COLO668 (cell line): ENCODE data around the gene TRIP12.
"Not testable (repeated sequence)": the region's sequence is repeated elsewhere in the genome, so short reads cannot be mapped to it uniquely, and the experiment has no call there.

Experiments used
- DNase-seq: peaks from one replicate; lab custom pipeline; 2025; ENCODE audit not compliant: unreplicated experiment; lab: John Stamatoyannopoulos, UW

Gene TRIP12

DNA sequence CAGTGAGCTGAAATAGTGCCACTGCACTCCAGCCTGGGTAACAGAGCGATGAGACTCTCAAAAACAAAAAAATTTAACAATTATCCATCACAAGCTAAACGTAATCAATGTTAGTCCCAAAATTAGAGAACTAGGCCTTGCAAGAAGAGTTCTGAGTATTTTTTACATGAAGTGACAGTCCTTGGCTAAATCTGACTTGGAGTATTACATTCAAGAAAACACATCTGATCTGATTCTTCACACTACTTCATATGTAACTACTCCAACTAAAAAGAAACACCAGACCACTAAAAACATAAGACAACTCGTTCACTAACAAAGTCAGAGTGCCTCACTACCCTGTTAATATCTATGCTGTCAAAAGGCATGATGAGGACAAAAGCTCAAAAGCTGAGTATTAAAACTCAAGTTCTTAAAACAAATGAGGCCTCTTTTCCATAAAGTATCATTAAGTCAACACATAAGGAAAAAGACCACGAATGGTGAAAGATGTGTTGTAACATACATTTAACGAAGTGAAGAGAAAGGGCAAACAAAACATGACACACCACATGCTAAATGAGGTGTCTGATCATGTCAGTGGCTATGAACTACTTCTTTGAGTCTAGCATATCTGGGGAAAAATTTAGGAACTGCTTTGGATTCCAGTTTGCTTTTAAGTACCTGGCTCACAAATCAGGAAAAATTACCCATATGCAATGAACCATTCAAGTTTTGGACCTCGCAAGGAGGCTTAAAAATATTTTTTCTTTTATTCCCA, 42.4 kb downstream of the TRIP12 start:
- no peak for DNase-seq

GRCh38 chr2:229875549-229875948, 46.3 kb downstream of the TRIP12 start:
- DNase-seq: no peak

- DNase-seq: no peak
These were observed 47.2 kb downstream of the TRIP12 start for GRCh38 chr2:229874647-229875046.

DNA sequence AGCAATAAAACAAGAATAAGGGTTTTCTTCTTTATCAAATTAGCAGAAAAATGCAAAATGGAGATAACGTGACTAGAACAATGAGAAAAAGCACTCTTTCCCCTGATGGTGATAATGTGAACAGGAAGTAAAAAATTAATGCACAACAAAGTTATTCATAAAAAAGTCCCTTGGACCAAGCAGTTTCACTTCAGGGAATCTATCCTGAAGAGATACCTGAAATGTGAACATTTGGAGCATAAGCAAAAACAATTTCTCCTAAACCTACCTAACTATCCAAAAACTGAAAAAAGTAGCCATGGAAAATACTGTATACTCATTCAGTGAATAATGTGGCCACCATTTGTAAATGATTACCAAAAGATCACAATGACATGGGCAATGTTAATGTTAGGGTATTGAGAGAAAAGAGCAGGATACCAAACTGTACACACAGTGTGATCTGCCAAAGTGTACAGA, 48.7 kb downstream of the TRIP12 start:
- DNase-seq: no peak

DNA sequence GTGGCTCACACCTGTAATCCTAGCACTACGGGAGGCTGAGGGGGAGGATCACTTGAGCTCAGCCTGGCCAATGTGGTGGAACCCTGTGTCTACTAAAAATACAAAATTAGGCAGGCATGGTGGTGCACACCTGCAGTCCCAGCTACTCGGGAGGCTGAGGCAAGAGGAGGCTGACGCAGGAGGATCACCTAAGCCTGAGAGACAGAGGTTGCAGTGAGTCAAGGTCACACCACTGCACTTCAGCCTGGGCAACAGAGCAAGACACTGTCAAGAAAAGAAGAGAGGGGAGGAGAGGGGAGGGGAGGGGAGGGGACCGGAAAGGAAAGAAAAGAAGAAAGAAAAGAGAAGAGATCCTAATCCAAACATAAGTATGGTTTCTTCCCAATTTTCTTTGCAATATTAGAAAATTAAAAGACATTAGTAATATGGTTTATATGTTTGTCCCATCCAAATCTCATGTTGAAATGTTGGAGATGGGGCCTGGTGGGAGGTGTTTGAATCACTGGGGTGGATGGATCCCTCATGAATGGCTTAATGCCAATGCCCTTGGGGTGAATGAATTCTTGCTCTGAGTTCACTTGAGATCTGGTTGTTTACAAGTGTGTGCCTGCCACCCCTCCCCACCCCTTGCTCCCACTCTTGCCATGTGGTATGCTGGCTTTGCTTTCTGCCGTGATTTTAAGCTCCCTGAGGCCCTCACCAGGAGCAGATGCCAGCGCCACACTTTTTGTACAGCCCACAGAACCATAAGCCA, 50.7 kb downstream of the TRIP12 start:
- no peak for DNase-seq

GRCh38 chr2:229869226-229869625, 52.6 kb downstream of the TRIP12 start:
- DNase-seq: no peak

DNA sequence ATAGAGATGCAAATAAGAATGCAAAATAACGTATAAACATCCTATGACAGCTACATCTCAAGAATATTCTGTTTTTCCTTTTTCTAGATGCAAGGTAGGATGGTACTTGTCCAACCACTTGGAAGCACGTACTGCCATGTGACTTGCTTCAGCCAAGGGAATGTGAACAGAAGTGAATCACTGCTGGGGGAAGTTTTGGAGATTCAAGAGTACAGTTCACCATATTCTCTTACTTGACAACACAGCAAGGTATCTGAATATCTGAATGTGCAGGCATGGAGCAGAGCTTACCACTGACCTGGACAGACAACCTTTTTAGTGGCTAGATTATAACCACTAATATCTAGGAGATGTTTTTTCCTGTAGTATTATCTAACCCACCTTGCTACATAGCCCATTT, 53.0 kb downstream of the TRIP12 start:
- no peak for DNase-seq

DNA sequence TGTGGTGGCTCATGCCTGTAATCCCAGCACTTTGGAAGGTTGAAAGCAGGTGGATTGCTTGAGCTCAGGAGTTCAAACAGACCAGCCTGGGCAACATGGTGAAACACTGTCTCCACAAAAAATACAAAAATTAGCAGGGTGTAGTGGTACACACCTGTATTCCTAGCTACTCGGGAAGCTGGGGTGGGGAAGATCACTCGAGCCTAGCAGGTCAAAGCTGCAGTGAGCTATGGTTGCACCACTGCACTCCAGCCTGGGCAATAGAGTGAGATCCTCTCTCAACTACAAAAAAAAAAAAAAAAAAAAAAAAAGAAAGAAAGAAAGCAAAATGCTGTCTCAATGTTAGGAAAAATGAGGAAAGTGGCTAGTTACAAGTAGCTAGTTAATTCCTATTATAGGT, 56.8 kb downstream of the TRIP12 start:
- DNase-seq: no peak

- DNase-seq: no peak
These were observed 60.4 kb downstream of the TRIP12 start for GRCh38 chr2:229861431-229861830.

DNA sequence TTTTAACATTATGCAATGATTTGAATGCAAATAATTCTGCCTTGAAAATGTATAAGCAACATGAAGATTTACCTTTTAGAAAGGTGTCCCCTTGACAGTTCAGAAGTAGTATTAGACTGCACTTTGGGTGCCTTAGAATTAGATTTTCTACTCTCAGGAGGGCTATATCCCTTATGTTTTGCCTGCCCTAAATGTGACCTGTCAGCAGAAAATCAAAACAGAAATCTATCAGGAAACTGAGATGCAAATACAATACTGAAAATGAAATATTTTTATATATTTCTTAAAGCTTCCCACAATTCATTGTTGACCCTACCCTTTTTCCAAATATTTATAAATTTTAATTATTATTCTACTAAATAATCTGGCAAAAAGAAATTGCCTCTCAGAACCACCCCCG, 61.5 kb downstream of the TRIP12 start:
- DNase-seq: no peak

- no peak for DNase-seq
These were observed 63.5 kb downstream of the TRIP12 start for GRCh38 chr2:229858351-229858750.

DNA sequence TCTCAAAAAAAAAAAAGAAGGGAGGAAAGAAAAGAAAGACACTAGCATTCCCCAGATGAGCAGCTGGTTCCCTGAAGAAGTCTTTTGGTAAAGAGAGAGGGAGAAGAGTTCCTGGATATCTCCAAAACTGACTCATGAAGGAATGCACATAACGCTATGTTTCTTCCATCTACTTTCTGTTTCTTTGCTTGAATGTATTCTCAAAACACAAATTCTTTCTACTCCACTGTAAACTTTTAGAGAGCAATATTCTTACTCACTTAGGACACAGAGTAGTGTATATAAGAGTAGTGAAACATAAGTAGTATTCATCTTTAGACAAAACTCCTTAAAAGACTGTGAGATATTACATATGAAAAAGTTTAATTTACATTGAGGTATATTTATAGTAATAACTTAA, 64.2 kb downstream of the TRIP12 start:
- DNase-seq: no peak

- no peak for DNase-seq
These were observed 65.4 kb downstream of the TRIP12 start for GRCh38 chr2:229856413-229856812.

DNA sequence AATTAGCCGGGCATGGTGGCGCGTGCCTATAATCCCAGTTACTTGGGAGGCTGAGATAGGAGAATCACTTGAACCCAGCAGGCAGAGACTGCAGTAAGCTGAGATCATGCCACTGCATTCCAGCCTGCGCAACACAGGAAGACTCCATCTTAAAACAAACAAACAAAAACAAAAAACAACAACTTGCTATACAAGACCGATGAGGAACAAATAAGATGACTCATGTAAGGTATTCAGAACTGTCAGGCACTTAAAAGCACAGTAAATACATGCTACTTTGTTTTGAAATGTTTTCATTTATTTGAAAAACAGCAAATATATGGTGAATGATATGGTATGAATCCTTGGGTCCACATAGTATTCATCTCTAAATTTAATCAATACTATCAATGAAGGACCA, 66.7 kb downstream of the TRIP12 start:
- no peak for DNase-seq

DNA sequence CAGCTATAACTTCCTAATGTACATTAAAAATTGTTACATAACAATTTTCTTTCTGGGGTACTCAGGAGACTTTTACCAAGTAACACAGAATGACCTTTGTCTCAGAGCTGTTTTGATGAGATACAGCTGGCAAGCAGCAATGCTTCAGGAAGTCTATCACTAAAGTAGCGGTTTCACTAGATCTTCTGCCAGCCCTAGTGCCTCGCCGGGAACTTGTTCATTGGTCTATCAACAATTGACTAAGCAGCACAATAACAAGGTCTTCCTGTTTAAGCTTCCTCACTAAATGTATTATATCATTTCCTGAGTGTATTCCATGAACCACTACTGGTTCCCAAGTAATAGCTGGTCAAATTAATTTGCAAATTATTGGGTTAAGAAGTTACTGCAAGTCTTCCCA, 69.2 kb downstream of the TRIP12 start:
- DNase-seq: no peak

- no peak for DNase-seq
These were observed 69.9 kb downstream of the TRIP12 start for GRCh38 chr2:229851870-229852269.

- not testable (repeated sequence) for DNase-seq
These were observed 71.2 kb downstream of the TRIP12 start for GRCh38 chr2:229850355-229851275.

DNA sequence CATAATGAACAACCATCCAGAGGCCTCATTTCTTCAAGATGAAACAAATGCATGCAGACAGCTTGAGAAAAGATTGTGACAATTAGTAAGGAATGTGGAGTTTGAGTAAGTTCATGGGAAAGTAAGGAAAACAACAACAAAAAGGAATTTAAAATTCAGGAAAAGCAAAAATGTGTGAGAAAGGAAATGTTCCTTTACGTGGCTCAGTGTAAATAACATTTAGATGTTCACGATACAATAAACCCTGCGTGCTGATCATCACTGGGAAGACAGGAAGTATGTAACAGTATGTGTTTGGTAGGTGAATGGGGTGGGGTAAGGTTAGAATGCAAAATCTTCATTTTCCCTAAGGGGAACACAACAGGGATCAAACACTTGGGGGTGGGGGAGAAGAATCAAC, 72.7 kb downstream of the TRIP12 start:
- DNase-seq: no peak

DNA sequence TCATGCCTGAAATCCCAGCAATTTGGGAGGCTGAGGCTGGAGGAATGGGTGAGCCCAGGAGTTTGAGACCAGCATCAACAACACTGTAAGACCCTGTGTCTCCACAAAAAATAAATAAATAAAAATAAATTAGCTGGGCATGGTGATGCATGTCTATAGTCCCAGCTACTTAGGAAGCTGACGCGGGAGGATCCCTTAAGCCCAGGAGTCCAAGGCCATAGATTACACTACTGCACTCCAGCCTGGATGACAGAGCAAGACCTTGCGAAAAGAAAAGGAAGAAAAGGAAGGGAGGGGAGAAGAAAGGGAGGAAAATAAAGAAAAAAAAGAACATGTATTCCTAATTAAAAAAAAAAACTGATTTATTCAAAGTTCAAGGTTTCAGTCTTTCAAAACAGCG, 78.2 kb downstream of the TRIP12 start:
- DNase-seq: no peak

DNA sequence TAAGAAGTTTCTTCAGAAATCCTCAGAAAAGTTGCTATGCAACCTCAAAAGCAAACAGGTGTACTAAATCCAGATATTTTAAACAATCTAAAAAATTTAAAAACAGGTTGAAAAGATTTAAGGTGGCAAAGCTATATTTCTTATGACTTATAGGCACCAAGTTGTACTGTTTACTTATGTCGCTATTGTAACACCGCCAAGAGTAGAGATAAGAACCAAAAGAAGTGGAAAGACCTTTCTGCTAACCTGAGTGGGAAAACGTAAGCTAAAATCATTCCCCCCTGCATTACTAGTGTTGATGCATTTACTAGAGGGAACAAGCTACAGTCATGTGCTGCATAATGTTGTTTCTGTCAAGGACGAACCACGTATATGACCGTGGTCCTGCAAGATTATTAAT, 83.1 kb downstream of the TRIP12 start:
- no peak for DNase-seq

DNA sequence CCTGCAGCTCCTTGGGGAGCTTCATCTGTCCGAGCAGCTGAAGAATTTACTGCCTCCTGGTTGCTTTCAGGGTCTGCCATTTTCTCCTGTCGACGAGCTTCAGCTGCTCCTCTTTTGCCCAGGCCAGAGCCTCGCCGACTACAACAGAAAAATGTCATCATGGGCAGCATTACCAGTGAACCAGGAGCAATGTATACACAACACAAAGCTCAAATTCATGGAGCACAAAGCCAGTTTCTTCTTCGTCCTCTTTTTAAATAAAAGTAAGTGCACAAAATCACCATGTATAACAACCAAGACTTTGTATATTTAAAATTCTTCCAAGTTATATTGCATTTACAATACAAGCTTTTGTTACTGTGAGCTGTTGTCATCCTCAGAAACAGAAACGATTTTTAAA, 85.0 kb downstream of the TRIP12 start:
- DNase-seq: no peak
